Lower leg skin (tissue), 3 donors: ENCODE results near the gene CD59.

Source experiments
- POLR2A ChIP-seq, 2 donors: fragments of 450-650 bp; IDR thresholded peaks; one replicate each; pipeline ENCODE4 v1.6.1; 2016 to 2017; ENCODE audit warnings: antibody characterized with exemption in 2 of 2, mild to moderate bottlenecking in 1 of 2, moderate library complexity in 1 of 2
- TF ChIP-seq, protein P1 (sequence below), 3 donors: fragments of 450-650 bp; IDR thresholded peaks; one replicate each; pipeline ENCODE4 v1.5.1; 2016; ENCODE audit warnings: antibody characterized with exemption in 3 of 3, mild to moderate bottlenecking in 3 of 3, moderate library complexity in 2 of 3

DNA sequence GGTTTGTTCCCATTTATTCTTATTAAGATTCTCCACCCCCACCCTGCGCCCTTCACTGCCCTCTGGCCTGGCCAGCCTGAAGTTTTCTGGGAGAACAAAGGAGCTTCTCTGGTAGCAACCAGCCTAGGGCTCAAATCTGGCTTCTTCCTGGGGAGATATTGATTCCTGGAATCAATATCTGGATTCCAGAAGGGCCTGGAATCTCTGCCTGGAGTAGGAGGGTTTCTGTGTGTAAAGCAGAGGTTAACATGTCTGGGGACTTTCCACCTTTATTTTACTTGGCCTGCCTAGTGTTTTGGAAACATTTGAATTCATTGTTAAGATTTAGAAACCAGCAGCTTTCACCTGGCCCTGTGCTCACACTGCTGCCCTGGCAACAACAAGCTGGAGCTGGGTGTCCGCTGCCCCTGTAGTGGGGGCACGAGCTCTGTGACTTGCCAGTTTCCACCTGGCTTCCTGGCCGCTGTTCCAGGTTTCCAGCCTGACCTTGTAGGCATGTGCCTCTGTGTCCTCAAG lies 41.1 kb downstream of the CD59 start:
- TF ChIP-seq, protein P1, sequence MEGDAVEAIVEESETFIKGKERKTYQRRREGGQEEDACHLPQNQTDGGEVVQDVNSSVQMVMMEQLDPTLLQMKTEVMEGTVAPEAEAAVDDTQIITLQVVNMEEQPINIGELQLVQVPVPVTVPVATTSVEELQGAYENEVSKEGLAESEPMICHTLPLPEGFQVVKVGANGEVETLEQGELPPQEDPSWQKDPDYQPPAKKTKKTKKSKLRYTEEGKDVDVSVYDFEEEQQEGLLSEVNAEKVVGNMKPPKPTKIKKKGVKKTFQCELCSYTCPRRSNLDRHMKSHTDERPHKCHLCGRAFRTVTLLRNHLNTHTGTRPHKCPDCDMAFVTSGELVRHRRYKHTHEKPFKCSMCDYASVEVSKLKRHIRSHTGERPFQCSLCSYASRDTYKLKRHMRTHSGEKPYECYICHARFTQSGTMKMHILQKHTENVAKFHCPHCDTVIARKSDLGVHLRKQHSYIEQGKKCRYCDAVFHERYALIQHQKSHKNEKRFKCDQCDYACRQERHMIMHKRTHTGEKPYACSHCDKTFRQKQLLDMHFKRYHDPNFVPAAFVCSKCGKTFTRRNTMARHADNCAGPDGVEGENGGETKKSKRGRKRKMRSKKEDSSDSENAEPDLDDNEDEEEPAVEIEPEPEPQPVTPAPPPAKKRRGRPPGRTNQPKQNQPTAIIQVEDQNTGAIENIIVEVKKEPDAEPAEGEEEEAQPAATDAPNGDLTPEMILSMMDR (IDR thresholded peaks at IDR 0.05), result no peak
- TF ChIP-seq POLR2A (IDR thresholded peaks at IDR 0.05), result no peak
